ENCODE measurements around the gene THBS2. TPM values are rescaled to one million over a fixed set of nuclear protein-coding genes. Genes with fewer than 3 reads are reported as not detected.

THBS2 gene
- total and polyA plus RNA-seq, 3 donors from 2014 or later, result 4.8 to 17.9 (median 7.6) TPM

GRCh38 chr6:169233832-169234231 lies 19.8 kb downstream of the THBS2 start:
- Histone ChIP-seq H3K4me3 (no peak overlapping the region), H3K27ac (no peak overlapping the region), H3K9me3 (no peaks in the 10 kb centered on the region), H3K4me1 (no peaks in the 10 kb centered on the region), H3K36me3 (ENCODE audit: low read depth, missing control alignments) (no peaks in the 10 kb centered on the region), H3K27me3 (no peaks in the 10 kb centered on the region)
- intact Hi-C loops (cut with DNase I; ENCODE audit: low total_unique reads), result no loop called here
- no peak for DNase-seq
- 94% methylated on average over 6 of the region's 6 CpGs for WGBS, 2 donors
- TF ChIP-seq POLR2A (IDR thresholded peaks at IDR 0.05) (no peak), CTCF (IDR thresholded peaks at IDR 0.05) (no peak)

GRCh38 chr6:169233181-169233580 lies 20.5 kb downstream of the THBS2 start:
- intact Hi-C loops (cut with DNase I; ENCODE audit: low total_unique reads), result no loop called here
- Histone ChIP-seq H3K36me3 (ENCODE audit: low read depth, missing control alignments) (no peaks in the 10 kb centered on the region), H3K4me3 (no peak overlapping the region), H3K27me3 (no peaks in the 10 kb centered on the region), H3K4me1 (no peaks in the 10 kb centered on the region), H3K9me3 (no peaks in the 10 kb centered on the region), H3K27ac (no peak overlapping the region)
- no peak for DNase-seq
- TF ChIP-seq POLR2A (IDR thresholded peaks at IDR 0.05) (no peak), CTCF (IDR thresholded peaks at IDR 0.05) (no peak)
- 75 to 81% methylated on average over 13 of the region's 13 CpGs for WGBS, 2 donors

GRCh38 chr6:169232507-169232931 lies 21.1 kb downstream of the THBS2 start:
- Histone ChIP-seq H3K27ac (no peak overlapping the region), H3K27me3 (no peaks in the 10 kb centered on the region), H3K9me3 (no peaks in the 10 kb centered on the region), H3K4me1 (no peaks in the 10 kb centered on the region), H3K36me3 (ENCODE audit: low read depth, missing control alignments) (no peaks in the 10 kb centered on the region), H3K4me3 (peak overlapping the region in 1 of 2 donors; percentile 8)
- intact Hi-C loops (cut with DNase I; ENCODE audit: low total_unique reads), result no loop called here
- no peak for DNase-seq
- TF ChIP-seq POLR2A (IDR thresholded peaks at IDR 0.05) (no peak), CTCF (IDR thresholded peaks at IDR 0.05) (no peak)
- 66 to 67% methylated on average over 15 to 22 of the region's 22 CpGs for WGBS, 2 donors

- H3K9me3 ChIP-seq, result no peaks in the 10 kb centered on the region
- H3K27me3 ChIP-seq, result no peaks in the 10 kb centered on the region
- intact Hi-C loops (cut with DNase I; ENCODE audit: low total_unique reads), result no loop called here
- no peak for DNase-seq
- H3K4me3 ChIP-seq, result peak overlapping the region in 1 of 2 donors; percentile 8
- 54 to 76% methylated on average over 10 to 50 of the region's 55 CpGs for WGBS, 2 donors
- no peaks in the 10 kb centered on the region for H3K4me1 ChIP-seq
- no peak overlapping the region for H3K27ac ChIP-seq
- TF ChIP-seq CTCF (IDR thresholded peaks at IDR 0.05) (no peak), POLR2A (IDR thresholded peaks at IDR 0.05) (no peak)
- no peaks in the 10 kb centered on the region for H3K36me3 ChIP-seq (ENCODE audit: low read depth, missing control alignments)
These were observed 21.7 kb downstream of the THBS2 start for GRCh38 chr6:169231790-169232506.
